Ovary (tissue), 3 donors: ENCODE results near the gene USH2A.
"Not testable (repeated sequence)": the region's sequence is repeated elsewhere in the genome, so short reads cannot be mapped to it uniquely, and the experiment has no call there.

ENCODE experiments used
- CTCF ChIP-seq, 3 donors: fragments of 450-650 bp in 2 of 3; fragments of 200-600 bp in 1 of 3; IDR thresholded peaks; one replicate each; pipeline versions ENCODE4 v1.5.1 to v1.8.0; 2016 to 2022; ENCODE audit warnings: antibody characterized with exemption in 3 of 3, mild to moderate bottlenecking in 1 of 3
- POLR2A ChIP-seq: fragments of 450-650 bp; IDR thresholded peaks from one replicate; pipeline ENCODE4 v1.6.1; 2017; ENCODE audit warnings: antibody characterized with exemption, mild to moderate bottlenecking, moderate library complexity
- donor health status: DM: no; HTN: no; CAD: no.

GRCh38 chr1:216340542-216340941 lies 82.7 kb downstream of the USH2A start:
- TF ChIP-seq CTCF (IDR thresholded peaks at IDR 0.05); POLR2A: not testable (repeated sequence)
